ENCODE results near the gene PPP5C.
"Not testable (repeated sequence)": the region's sequence is repeated elsewhere in the genome, so short reads cannot be mapped to it uniquely, and the experiment has no call there.

PPP5C gene

DNA sequence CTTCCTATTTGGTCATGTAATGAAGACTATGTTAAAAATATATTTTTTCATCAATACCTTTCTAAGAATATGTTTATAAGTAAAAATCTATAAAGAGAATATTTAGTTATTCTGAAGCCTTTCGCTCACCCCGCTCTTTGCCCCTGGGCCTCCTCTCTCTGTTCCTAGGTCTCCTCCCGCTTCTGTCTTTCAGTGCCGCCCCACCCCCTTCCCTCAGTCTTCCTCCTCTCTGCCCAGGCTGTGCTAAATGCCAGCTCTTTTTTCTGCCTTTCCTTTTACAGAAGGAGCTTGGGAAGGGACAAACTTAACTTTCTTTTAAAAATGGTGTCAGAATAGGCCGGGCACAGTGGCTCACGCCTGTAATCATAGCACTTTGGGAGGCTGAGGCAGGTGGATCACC is 27.3 kb upstream of the PPP5C start:
- H2AFZ ChIP-seq (ENCODE audit: low read length): no peak overlapping the region
- no peaks in the 10 kb centered on the region for H3F3A ChIP-seq (ENCODE audit: low read depth)
- no peaks in the 10 kb centered on the region for H4K20me1 ChIP-seq (ENCODE audit: insufficient read depth, low read length, poor library complexity, severe bottlenecking)
- no peaks in the 10 kb centered on the region for H3K9me3 ChIP-seq (ENCODE audit: insufficient read depth, low read depth, low read length)
- no peak overlapping the region for H3K4me3 ChIP-seq (ENCODE audit: low read length, poor library complexity, severe bottlenecking)
- no peak overlapping the region for H3K4me2 ChIP-seq (ENCODE audit: low read depth, low read length, poor library complexity, severe bottlenecking)
- H3K4me1 ChIP-seq (ENCODE audit: insufficient read depth, low read length, poor library complexity, severe bottlenecking): no peaks in the 10 kb centered on the region
- no peak for TF ChIP-seq CTCF (conservative IDR thresholded peaks at IDR 0.05; ENCODE audit: low read length)
- TF ChIP-seq EZH2phosphoT487 (IDR thresholded peaks at IDR 0.05; ENCODE audit: borderline replicate concordance): no peak
- no peaks in the 10 kb centered on the region for H3K79me2 ChIP-seq (ENCODE audit: insufficient read depth, low read length)
- no peaks in the 10 kb centered on the region for H3K9me2 ChIP-seq (replicated peaks; ENCODE audit: low read depth, low read length)
- no peaks in the 10 kb centered on the region for H3K36me3 ChIP-seq (ENCODE audit: insufficient read depth, low read length)
- no peaks in the 10 kb centered on the region for H3K27me3 ChIP-seq (ENCODE audit: insufficient read depth, low read length, poor library complexity, severe bottlenecking)
- H3K9ac ChIP-seq (ENCODE audit: low read depth, low read length, poor library complexity, severe bottlenecking): no peak overlapping the region

DNA sequence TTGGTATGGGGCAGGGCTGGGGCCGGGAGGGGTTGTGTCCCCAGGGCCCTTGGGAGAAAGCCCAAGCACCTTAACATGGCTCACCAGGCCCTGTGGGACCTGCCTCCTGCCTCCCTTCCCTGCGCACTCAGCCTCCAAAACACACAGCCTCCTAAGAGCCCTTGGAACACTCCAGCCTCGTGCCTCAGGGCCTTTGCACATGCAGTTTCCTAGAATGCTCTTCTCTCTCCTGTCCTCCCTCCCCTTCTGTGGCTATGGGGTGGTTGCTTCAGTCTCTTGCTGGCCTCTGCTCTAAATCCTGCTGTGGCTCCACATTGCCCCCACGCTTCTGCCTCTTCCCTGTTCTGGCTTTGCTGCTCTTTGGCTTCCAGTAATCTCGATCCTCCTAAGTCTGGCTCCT is 26.3 kb upstream of the PPP5C start:
- Histone ChIP-seq H3K79me2 (ENCODE audit: insufficient read depth, low read length) (no peaks in the 10 kb centered on the region), H3K9me2 (replicated peaks; ENCODE audit: low read depth, low read length) (no peaks in the 10 kb centered on the region), H3K9ac (ENCODE audit: low read depth, low read length, poor library complexity, severe bottlenecking) (no peak overlapping the region), H3K4me3 (ENCODE audit: low read length, poor library complexity, severe bottlenecking) (no peak overlapping the region), H4K20me1 (ENCODE audit: insufficient read depth, low read length, poor library complexity, severe bottlenecking) (no peaks in the 10 kb centered on the region), H3K4me1 (ENCODE audit: insufficient read depth, low read length, poor library complexity, severe bottlenecking) (no peaks in the 10 kb centered on the region), H3K9me3 (ENCODE audit: insufficient read depth, low read depth, low read length) (no peaks in the 10 kb centered on the region), H3K36me3 (ENCODE audit: insufficient read depth, low read length) (no peaks in the 10 kb centered on the region), H3K4me2 (ENCODE audit: low read depth, low read length, poor library complexity, severe bottlenecking) (no peak overlapping the region), H3F3A (ENCODE audit: low read depth) (no peaks in the 10 kb centered on the region), H3K27me3 (ENCODE audit: insufficient read depth, low read length, poor library complexity, severe bottlenecking) (no peaks in the 10 kb centered on the region), H2AFZ (ENCODE audit: low read length) (no peak overlapping the region)
- no peak for TF ChIP-seq CTCF (conservative IDR thresholded peaks at IDR 0.05; ENCODE audit: low read length)
- TF ChIP-seq EZH2phosphoT487 (IDR thresholded peaks at IDR 0.05; ENCODE audit: borderline replicate concordance): no peak

GRCh38 chr19:46321653-46322052 is 25.2 kb upstream of the PPP5C start:
- Histone ChIP-seq H3K79me2 (ENCODE audit: insufficient read depth, low read length) (no peaks in the 10 kb centered on the region), H3K9ac (ENCODE audit: low read depth, low read length, poor library complexity, severe bottlenecking) (no peak overlapping the region), H4K20me1 (ENCODE audit: insufficient read depth, low read length, poor library complexity, severe bottlenecking) (no peaks in the 10 kb centered on the region), H3K4me3 (ENCODE audit: low read length, poor library complexity, severe bottlenecking) (no peak overlapping the region), H3K9me3 (ENCODE audit: insufficient read depth, low read depth, low read length) (peaks cover 3% of the 10 kb centered on the region; the same call in 1 of the 2 replicates), H3K4me1 (ENCODE audit: insufficient read depth, low read length, poor library complexity, severe bottlenecking) (no peaks in the 10 kb centered on the region), H3K27me3 (ENCODE audit: insufficient read depth, low read length, poor library complexity, severe bottlenecking) (no peaks in the 10 kb centered on the region), H3K9me2 (replicated peaks; ENCODE audit: low read depth, low read length) (no peaks in the 10 kb centered on the region), H2AFZ (ENCODE audit: low read length) (no peak overlapping the region), H3F3A (ENCODE audit: low read depth) (no peaks in the 10 kb centered on the region), H3K36me3 (ENCODE audit: insufficient read depth, low read length) (no peaks in the 10 kb centered on the region), H3K4me2 (ENCODE audit: low read depth, low read length, poor library complexity, severe bottlenecking) (no peak overlapping the region)
- no peak for TF ChIP-seq EZH2phosphoT487 (IDR thresholded peaks at IDR 0.05; ENCODE audit: borderline replicate concordance)
- TF ChIP-seq CTCF (conservative IDR thresholded peaks at IDR 0.05; ENCODE audit: low read length): no peak

DNA sequence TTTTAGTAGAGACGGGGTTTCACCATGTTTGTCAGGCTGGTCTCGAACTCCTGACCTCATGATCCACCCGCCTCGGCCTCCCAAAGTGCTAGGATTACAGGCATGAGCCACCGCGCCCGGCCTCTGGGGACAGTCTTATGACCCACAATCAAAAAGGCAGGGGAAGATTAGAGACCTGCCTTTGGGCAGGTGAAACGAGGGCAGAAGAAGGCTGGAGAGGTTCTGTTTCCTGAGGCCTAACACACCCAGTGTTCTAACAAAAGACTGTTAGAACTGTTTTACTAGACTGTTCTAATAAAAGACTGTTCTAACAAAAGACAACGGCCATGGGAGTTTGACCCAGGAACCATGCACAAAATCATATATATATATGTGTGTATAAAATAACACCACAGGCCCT is 23.7 kb upstream of the PPP5C start:
- H3K27me3 ChIP-seq (ENCODE audit: insufficient read depth, low read length, poor library complexity, severe bottlenecking); H3K4me2 ChIP-seq (ENCODE audit: low read depth, low read length, poor library complexity, severe bottlenecking); H3K4me1 ChIP-seq (ENCODE audit: insufficient read depth, low read length, poor library complexity, severe bottlenecking); H3K4me3 ChIP-seq (ENCODE audit: low read length, poor library complexity, severe bottlenecking); H4K20me1 ChIP-seq (ENCODE audit: insufficient read depth, low read length, poor library complexity, severe bottlenecking); H3F3A ChIP-seq (ENCODE audit: low read depth); H2AFZ ChIP-seq (ENCODE audit: low read length); H3K79me2 ChIP-seq (ENCODE audit: insufficient read depth, low read length); H3K9me2 ChIP-seq (replicated peaks; ENCODE audit: low read depth, low read length); H3K36me3 ChIP-seq (ENCODE audit: insufficient read depth, low read length); H3K9ac ChIP-seq (ENCODE audit: low read depth, low read length, poor library complexity, severe bottlenecking): not testable (repeated sequence)
- peaks cover 12% of the 10 kb centered on the region; the same call in 1 of the 2 replicates for H3K9me3 ChIP-seq (ENCODE audit: insufficient read depth, low read depth, low read length)
